HG03354 (cell line): ENCODE results near the gene STXBP1.
"Not testable (repeated sequence)": the region's sequence is repeated elsewhere in the genome, so short reads cannot be mapped to it uniquely, and the experiment has no call there.

Experiments
- ATAC-seq: cut with Tn5 transposase; IDR thresholded peaks from one replicate; pipeline ENCODE4 v1.9.1; 2021; ENCODE audit warnings: mild to moderate bottlenecking; ENCODE audit not compliant: unreplicated experiment, poor library complexity, severe bottlenecking

The STXBP1 gene

GRCh38 chr9:127575875-127576778 lies 36.0 kb upstream of the STXBP1 start:
- no peak for ATAC-seq

GRCh38 chr9:127577194-127577593 lies 34.9 kb upstream of the STXBP1 start:
- ATAC-seq: not testable (repeated sequence)

- ATAC-seq: no peak
These were observed 33.5 kb upstream of the STXBP1 start for GRCh38 chr9:127578627-127578951.

GRCh38 chr9:127578952-127579853 lies 32.9 kb upstream of the STXBP1 start:
- no peak for ATAC-seq

- no peak for ATAC-seq
These were observed 31.7 kb upstream of the STXBP1 start for GRCh38 chr9:127580366-127580765.

GRCh38 chr9:127580879-127581475 lies 31.1 kb upstream of the STXBP1 start:
- no peak for ATAC-seq

- ATAC-seq: not testable (repeated sequence)
These were observed 27.6 kb upstream of the STXBP1 start for GRCh38 chr9:127584474-127584805.

- ATAC-seq: no peak
These were observed 26.8 kb upstream of the STXBP1 start for GRCh38 chr9:127585161-127585819.

GRCh38 chr9:127586096-127586495 lies 26.0 kb upstream of the STXBP1 start:
- ATAC-seq: no peak

GRCh38 chr9:127586537-127586936 lies 25.5 kb upstream of the STXBP1 start:
- no peak for ATAC-seq

- ATAC-seq: no peak
These were observed 24.1 kb upstream of the STXBP1 start for GRCh38 chr9:127587966-127588365.

- no peak for ATAC-seq
These were observed 23.2 kb upstream of the STXBP1 start for GRCh38 chr9:127588740-127589506.

- no peak for ATAC-seq
These were observed 22.1 kb upstream of the STXBP1 start for GRCh38 chr9:127589955-127590370.

GRCh38 chr9:127595611-127596010 lies 16.5 kb upstream of the STXBP1 start:
- ATAC-seq: no peak

GRCh38 chr9:127598839-127599549 lies 13.1 kb upstream of the STXBP1 start:
- no peak for ATAC-seq

- no peak for ATAC-seq
These were observed 12.6 kb upstream of the STXBP1 start for GRCh38 chr9:127599550-127599891.

- ATAC-seq: no peak
These were observed 8.9 kb upstream of the STXBP1 start for GRCh38 chr9:127603226-127603625.

GRCh38 chr9:127606043-127606442 lies 6.0 kb upstream of the STXBP1 start:
- no peak for ATAC-seq
